22Rv1 (cell line): ENCODE results near the gene KLHL18.

Experiments used
- ZFX ChIP-seq: fragments of 450-650 bp; IDR thresholded peaks from 2 replicates; pipeline ENCODE4 v1.6.1; 2017; ENCODE audit warnings: antibody characterized with exemption, borderline replicate concordance
- TF ChIP-seq, protein P1 (sequence below): fragments of 450-650 bp; IDR thresholded peaks from 2 replicates; pipeline ENCODE4 v1.5.1; 2017; ENCODE audit warnings: mild to moderate bottlenecking

DNA sequence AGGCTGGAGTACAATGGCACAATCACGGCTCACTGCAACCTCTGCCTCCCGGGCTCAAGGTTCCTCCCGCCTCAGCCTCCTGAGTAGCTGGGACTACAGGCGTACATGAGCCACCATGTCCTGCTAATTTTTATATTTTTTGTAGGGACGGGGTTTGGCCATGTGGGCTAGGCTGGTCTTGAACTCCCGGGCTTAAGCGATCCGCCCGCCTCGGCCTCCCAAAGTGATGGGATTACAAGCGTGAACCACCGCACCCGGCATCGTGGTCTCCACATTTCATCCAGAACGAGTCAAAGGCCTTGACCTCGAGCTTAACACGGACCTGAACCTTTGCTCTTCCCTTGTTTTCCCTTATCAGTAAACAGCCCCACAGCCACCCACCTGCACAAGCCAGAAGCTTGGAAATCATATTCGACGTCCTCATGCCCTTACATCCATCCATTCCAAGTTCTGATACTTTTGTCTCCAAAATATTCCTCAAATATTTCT, 96.7 kb downstream of the KLHL18 start:
- TF ChIP-seq, protein P1, sequence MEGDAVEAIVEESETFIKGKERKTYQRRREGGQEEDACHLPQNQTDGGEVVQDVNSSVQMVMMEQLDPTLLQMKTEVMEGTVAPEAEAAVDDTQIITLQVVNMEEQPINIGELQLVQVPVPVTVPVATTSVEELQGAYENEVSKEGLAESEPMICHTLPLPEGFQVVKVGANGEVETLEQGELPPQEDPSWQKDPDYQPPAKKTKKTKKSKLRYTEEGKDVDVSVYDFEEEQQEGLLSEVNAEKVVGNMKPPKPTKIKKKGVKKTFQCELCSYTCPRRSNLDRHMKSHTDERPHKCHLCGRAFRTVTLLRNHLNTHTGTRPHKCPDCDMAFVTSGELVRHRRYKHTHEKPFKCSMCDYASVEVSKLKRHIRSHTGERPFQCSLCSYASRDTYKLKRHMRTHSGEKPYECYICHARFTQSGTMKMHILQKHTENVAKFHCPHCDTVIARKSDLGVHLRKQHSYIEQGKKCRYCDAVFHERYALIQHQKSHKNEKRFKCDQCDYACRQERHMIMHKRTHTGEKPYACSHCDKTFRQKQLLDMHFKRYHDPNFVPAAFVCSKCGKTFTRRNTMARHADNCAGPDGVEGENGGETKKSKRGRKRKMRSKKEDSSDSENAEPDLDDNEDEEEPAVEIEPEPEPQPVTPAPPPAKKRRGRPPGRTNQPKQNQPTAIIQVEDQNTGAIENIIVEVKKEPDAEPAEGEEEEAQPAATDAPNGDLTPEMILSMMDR = no peak
- TF ChIP-seq ZFX = no peak
